ENCODE results near the gene CCDC185. TPM values are rescaled to one million over a fixed set of nuclear protein-coding genes. Genes with fewer than 3 reads are reported as not detected.
A peak's percentile ranks its signal among the peaks of the same experiment; 100 is the strongest.

CCDC185 gene
- total RNA-seq (2021), result not detected in 2 replicates
- not detected for Bru-seq, nascent RNA
- BruChase-seq, experiment 1, labeled RNA remaining after a 2-hour chase, result not detected
- not detected for BruChase-seq, experiment 2, labeled RNA remaining after a 6-hour chase
- long read RNA-seq, result 0 reads

DNA sequence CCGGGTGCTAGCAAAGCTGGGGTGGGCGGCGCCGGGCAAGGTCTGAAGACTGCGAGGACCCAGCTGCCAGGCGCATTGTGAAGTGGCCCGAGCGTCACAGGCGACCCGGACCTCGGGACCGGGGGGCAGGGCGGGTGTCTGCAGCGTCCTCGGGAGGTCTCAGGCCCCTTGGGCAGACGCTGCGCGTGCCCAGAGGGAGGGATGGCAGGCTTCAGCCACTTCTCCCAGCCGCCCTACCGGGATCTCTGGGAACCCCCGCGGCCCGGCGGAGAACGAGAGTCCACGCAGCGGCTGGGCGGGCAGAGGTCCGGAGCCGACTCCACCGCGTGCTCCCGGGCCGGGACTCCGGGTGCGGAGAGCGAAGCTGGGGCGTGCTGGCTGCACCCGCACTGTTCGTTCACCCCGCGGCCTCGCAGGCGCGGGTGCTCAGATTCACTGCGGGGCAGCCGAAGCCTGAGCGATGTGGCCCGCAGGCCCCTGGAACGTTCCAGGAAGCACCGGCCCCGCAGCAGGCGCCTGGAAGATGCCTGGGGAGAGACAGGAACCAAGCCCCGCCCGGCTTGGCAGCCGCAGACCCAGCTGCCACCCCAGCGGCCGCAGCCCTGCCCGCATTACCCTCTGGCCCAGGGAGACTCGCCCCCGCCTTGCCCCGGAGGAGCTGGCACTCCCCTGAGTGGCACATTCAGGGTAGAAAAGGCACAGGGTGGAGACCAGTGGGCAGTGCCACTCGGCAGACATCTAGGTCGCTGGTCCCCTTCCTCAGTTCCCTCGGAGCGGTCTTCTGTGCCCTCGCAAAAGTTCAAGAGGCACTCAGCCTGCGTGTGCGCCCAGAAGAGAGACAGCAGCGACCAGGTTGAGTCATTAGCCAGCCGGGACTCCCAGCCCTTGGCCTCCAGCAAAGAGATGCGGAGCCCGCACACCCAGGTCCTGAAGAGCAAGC, at the start of gene CCDC185:
CCDC185 (plus strand) TSS at position 141 of the 940 bp plus-strand sequence; CDS start at position 202, 61 bp downstream.
- Histone ChIP-seq H3K27me3 (ENCODE audit: insufficient read depth, low read depth) (peaks cover 24% of the 10 kb centered on the region), H3K4me3 (peak within 1 kb of the TSS; percentile 48), H3F3A (ENCODE audit: insufficient read depth, low read depth) (no peaks in the 10 kb centered on the region), H3K9me2 (ENCODE audit: insufficient read depth) (no peaks in the 10 kb centered on the region), H3K4me1 (replicated peaks; ENCODE audit: insufficient read depth) (peaks cover 17% of the 10 kb centered on the region; the same call in 1 of the 2 replicates), H3K27ac (no peak within 1 kb of the TSS), H2AFZ (peak within 1 kb of the TSS; percentile 68), H3K9me3 (ENCODE audit: insufficient read depth, low read depth) (no peaks in the 10 kb centered on the region), H3K36me3 (ENCODE audit: low read depth) (no peaks in the 10 kb centered on the region), H3K79me2 (ENCODE audit: low read depth) (no peaks in the 10 kb centered on the region), H3K4me2 (peak within 1 kb of the TSS; percentile 81), H4K20me1 (ENCODE audit: insufficient read depth) (no peaks in the 10 kb centered on the region)
- no peak; the same call in 1 of the 2 replicates for TF ChIP-seq EZH2 (IDR thresholded peaks at IDR 0.05; ENCODE audit: low read depth)
- TF ChIP-seq, protein P1, sequence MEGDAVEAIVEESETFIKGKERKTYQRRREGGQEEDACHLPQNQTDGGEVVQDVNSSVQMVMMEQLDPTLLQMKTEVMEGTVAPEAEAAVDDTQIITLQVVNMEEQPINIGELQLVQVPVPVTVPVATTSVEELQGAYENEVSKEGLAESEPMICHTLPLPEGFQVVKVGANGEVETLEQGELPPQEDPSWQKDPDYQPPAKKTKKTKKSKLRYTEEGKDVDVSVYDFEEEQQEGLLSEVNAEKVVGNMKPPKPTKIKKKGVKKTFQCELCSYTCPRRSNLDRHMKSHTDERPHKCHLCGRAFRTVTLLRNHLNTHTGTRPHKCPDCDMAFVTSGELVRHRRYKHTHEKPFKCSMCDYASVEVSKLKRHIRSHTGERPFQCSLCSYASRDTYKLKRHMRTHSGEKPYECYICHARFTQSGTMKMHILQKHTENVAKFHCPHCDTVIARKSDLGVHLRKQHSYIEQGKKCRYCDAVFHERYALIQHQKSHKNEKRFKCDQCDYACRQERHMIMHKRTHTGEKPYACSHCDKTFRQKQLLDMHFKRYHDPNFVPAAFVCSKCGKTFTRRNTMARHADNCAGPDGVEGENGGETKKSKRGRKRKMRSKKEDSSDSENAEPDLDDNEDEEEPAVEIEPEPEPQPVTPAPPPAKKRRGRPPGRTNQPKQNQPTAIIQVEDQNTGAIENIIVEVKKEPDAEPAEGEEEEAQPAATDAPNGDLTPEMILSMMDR (conservative IDR thresholded peaks at IDR 0.05), result no peak
- BruUV-seq (replicated peaks), result no TSS peak
- ChIA-PET CTCF (no interaction called here), POLR2A (ENCODE audit: unreplicated experiment) (no interaction called here)
- intact Hi-C loops (cut with micrococcal nuclease; ENCODE audit: unreplicated experiment), result no loop called here
- peak in 1 of 2 experiments; percentile 51 for DNase-seq

DNA sequence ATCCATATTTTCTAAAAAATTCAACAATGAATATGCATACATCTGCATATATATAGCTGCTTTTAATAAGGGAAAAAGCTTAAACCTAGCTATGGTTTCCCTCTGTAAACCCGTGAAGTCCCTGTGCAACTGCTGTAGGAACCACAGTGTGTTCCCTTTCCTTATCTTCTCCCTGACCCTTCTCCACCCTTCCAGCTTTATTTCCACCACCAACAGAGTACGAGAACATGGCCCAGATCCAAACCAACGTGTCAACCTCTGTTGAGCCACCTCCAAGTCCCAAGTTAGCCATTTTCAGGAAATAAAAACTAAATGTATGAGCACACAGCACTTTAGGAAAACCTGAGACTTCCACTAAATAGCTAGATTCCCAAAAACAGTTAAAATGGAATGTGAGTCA, 49.5 kb upstream of the CCDC185 start:
- intact Hi-C loops (cut with micrococcal nuclease; ENCODE audit: unreplicated experiment), result no loop called here

DNA sequence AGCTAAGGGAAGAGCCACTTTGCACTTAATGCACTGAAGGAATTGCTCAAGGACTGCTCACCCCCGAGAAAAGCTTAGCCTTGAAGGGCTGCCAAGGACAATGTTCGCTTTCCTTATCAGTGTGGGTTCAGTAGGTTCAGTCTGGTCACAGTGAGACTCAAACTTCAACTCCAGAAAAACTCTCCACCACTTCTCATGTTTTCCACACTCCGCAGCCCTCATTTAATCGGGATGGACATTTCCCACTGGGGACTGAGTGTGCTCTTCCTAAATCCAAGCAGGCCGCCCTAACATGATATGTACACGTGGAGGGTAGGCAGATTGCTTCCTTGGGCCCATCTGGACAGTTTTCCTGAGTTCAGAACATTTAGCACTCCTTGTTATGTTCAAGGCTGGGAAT, 48.7 kb upstream of the CCDC185 start:
- H3K4me2 ChIP-seq, result no peak overlapping the region

More for the DNA sequence above, 49.5 kb upstream of the CCDC185 start:
- H3K4me2 ChIP-seq, result no peak overlapping the region
- H3K4me1 ChIP-seq (replicated peaks; ENCODE audit: insufficient read depth), result no peaks in the 10 kb centered on the region
- no peaks in the 10 kb centered on the region for H3K36me3 ChIP-seq (ENCODE audit: low read depth)
- DNase-seq, result no peak
- H3K4me3 ChIP-seq, result no peak overlapping the region
- ChIA-PET CTCF (no interaction called here), POLR2A (ENCODE audit: unreplicated experiment) (no interaction called here)
- H3K79me2 ChIP-seq (ENCODE audit: low read depth), result no peaks in the 10 kb centered on the region
- no peaks in the 10 kb centered on the region for H3K27me3 ChIP-seq (ENCODE audit: insufficient read depth, low read depth)
- TF ChIP-seq, protein P1 (conservative IDR thresholded peaks at IDR 0.05), result no peak
- no peak for TF ChIP-seq EZH2 (IDR thresholded peaks at IDR 0.05; ENCODE audit: low read depth)
- no peaks in the 10 kb centered on the region for H3K9me2 ChIP-seq (ENCODE audit: insufficient read depth)
- BruUV-seq (replicated peaks), result no TSS peak
- no peak overlapping the region for H2AFZ ChIP-seq
- no peak overlapping the region for H3K27ac ChIP-seq
- H3K9me3 ChIP-seq (ENCODE audit: insufficient read depth, low read depth), result no peaks in the 10 kb centered on the region
- no peaks in the 10 kb centered on the region for H4K20me1 ChIP-seq (ENCODE audit: insufficient read depth)
- H3F3A ChIP-seq (ENCODE audit: insufficient read depth, low read depth), result no peaks in the 10 kb centered on the region

More for the DNA sequence above, 48.7 kb upstream of the CCDC185 start:
- TF ChIP-seq, protein P1 (conservative IDR thresholded peaks at IDR 0.05), result no peak
- no peak for TF ChIP-seq EZH2 (IDR thresholded peaks at IDR 0.05; ENCODE audit: low read depth)
- H3K9me3 ChIP-seq (ENCODE audit: insufficient read depth, low read depth), result no peaks in the 10 kb centered on the region
- ChIA-PET POLR2A (ENCODE audit: unreplicated experiment) (no interaction called here), CTCF (no interaction called here)
- no peaks in the 10 kb centered on the region for H3K27me3 ChIP-seq (ENCODE audit: insufficient read depth, low read depth)
- no peaks in the 10 kb centered on the region for H3K4me1 ChIP-seq (replicated peaks; ENCODE audit: insufficient read depth)
- H2AFZ ChIP-seq, result no peak overlapping the region
- no peak overlapping the region for H3K27ac ChIP-seq
- no peaks in the 10 kb centered on the region for H3F3A ChIP-seq (ENCODE audit: insufficient read depth, low read depth)
- H3K36me3 ChIP-seq (ENCODE audit: low read depth), result no peaks in the 10 kb centered on the region
- H3K4me3 ChIP-seq, result no peak overlapping the region
- BruUV-seq (replicated peaks), result no TSS peak
- H3K79me2 ChIP-seq (ENCODE audit: low read depth), result no peaks in the 10 kb centered on the region
- intact Hi-C loops (cut with micrococcal nuclease; ENCODE audit: unreplicated experiment), result no loop called here
- no peak for DNase-seq
- no peaks in the 10 kb centered on the region for H3K9me2 ChIP-seq (ENCODE audit: insufficient read depth)
- H4K20me1 ChIP-seq (ENCODE audit: insufficient read depth), result no peaks in the 10 kb centered on the region

Data from PC-9 (cell line).